ENCODE data around the gene LEMD1.
"Not testable (repeated sequence)": the region's sequence is repeated elsewhere in the genome, so short reads cannot be mapped to it uniquely, and the experiment has no call there.

- not testable (repeated sequence) for TF ChIP-seq EP300 (conservative IDR thresholded peaks at IDR 0.05; ENCODE audit: poor library complexity, severe bottlenecking); POLR2AphosphoS5 (IDR thresholded peaks at IDR 0.05); TAF1 (IDR thresholded peaks at IDR 0.05; ENCODE audit: low read depth)
Observed at GRCh38 chr1:205432692-205433091, 10.8 kb upstream of the LEMD1 start.
